Measurements from ENCODE around the gene KIAA1671.

KIAA1671 gene

GRCh38 chr22:24972369-24972768 lies 19.9 kb downstream of the KIAA1671 start:
- no peaks in the 10 kb centered on the region for H3F3A ChIP-seq (ENCODE audit: insufficient read depth)
- H3K9me3 ChIP-seq (ENCODE audit: insufficient read depth, low read length), result no peaks in the 10 kb centered on the region
- no peaks in the 10 kb centered on the region for H4K20me1 ChIP-seq (ENCODE audit: low read depth, low read length)
- no peak overlapping the region for H3K4me3 ChIP-seq (ENCODE audit: insufficient read depth, low read length, poor library complexity, severe bottlenecking)
- H3K27me3 ChIP-seq (ENCODE audit: low read length), result 0 out of 2 replicates have a peak, but pooled peaks cover 3% of the 10 kb centered on the region
- no peaks in the 10 kb centered on the region for H3K36me3 ChIP-seq (ENCODE audit: low read length)
- no peak overlapping the region for H3K9ac ChIP-seq (ENCODE audit: low read length)
- H3K27ac ChIP-seq (ENCODE audit: low read depth, low read length), result no peak overlapping the region
- H3K4me2 ChIP-seq (ENCODE audit: low read depth, low read length, poor library complexity, severe bottlenecking), result no peak overlapping the region
- H3K9me2 ChIP-seq (replicated peaks; ENCODE audit: insufficient read depth, low read length), result no peaks in the 10 kb centered on the region
- no peak overlapping the region for H2AFZ ChIP-seq (ENCODE audit: low read depth, low read length, severe bottlenecking)
- H3K79me2 ChIP-seq (ENCODE audit: insufficient read depth, low read length), result no peaks in the 10 kb centered on the region
- TF ChIP-seq CTCF (IDR thresholded peaks at IDR 0.05; ENCODE audit: insufficient read depth, low read length, poor library complexity, severe bottlenecking) (no peak), EZH2phosphoT487 (conservative IDR thresholded peaks at IDR 0.05; ENCODE audit: low read length) (no peak)

GRCh38 chr22:24973872-24974271 lies 21.4 kb downstream of the KIAA1671 start:
- Histone ChIP-seq H3K27ac (ENCODE audit: low read depth, low read length) (no peak overlapping the region), H3K36me3 (ENCODE audit: low read length) (no peaks in the 10 kb centered on the region), H3K9me3 (ENCODE audit: insufficient read depth, low read length) (no peaks in the 10 kb centered on the region), H2AFZ (ENCODE audit: low read depth, low read length, severe bottlenecking) (no peak overlapping the region), H3K79me2 (ENCODE audit: insufficient read depth, low read length) (no peaks in the 10 kb centered on the region), H3K27me3 (ENCODE audit: low read length) (0 out of 2 replicates have a peak, but pooled peaks cover 3% of the 10 kb centered on the region), H4K20me1 (ENCODE audit: low read depth, low read length) (no peaks in the 10 kb centered on the region), H3K9ac (ENCODE audit: low read length) (no peak overlapping the region), H3K9me2 (replicated peaks; ENCODE audit: insufficient read depth, low read length) (no peaks in the 10 kb centered on the region), H3F3A (ENCODE audit: insufficient read depth) (no peaks in the 10 kb centered on the region), H3K4me3 (ENCODE audit: insufficient read depth, low read length, poor library complexity, severe bottlenecking) (no peak overlapping the region), H3K4me2 (ENCODE audit: low read depth, low read length, poor library complexity, severe bottlenecking) (no peak overlapping the region)
- TF ChIP-seq CTCF (IDR thresholded peaks at IDR 0.05; ENCODE audit: insufficient read depth, low read length, poor library complexity, severe bottlenecking), result no peak
- TF ChIP-seq EZH2phosphoT487 (conservative IDR thresholded peaks at IDR 0.05; ENCODE audit: low read length), result no peak

GRCh38 chr22:24975125-24975640 lies 22.7 kb downstream of the KIAA1671 start:
- TF ChIP-seq EZH2phosphoT487 (conservative IDR thresholded peaks at IDR 0.05; ENCODE audit: low read length), result no peak
- no peak for TF ChIP-seq CTCF (IDR thresholded peaks at IDR 0.05; ENCODE audit: insufficient read depth, low read length, poor library complexity, severe bottlenecking)
- no peaks in the 10 kb centered on the region for H3K79me2 ChIP-seq (ENCODE audit: insufficient read depth, low read length)
- H2AFZ ChIP-seq (ENCODE audit: low read depth, low read length, severe bottlenecking), result no peak overlapping the region
- no peaks in the 10 kb centered on the region for H3K9me2 ChIP-seq (replicated peaks; ENCODE audit: insufficient read depth, low read length)
- H4K20me1 ChIP-seq (ENCODE audit: low read depth, low read length), result no peaks in the 10 kb centered on the region
- H3K4me3 ChIP-seq (ENCODE audit: insufficient read depth, low read length, poor library complexity, severe bottlenecking), result no peak overlapping the region
- H3F3A ChIP-seq (ENCODE audit: insufficient read depth), result no peaks in the 10 kb centered on the region
- 0 out of 2 replicates have a peak, but pooled peaks cover 3% of the 10 kb centered on the region for H3K27me3 ChIP-seq (ENCODE audit: low read length)
- H3K9ac ChIP-seq (ENCODE audit: low read length), result no peak overlapping the region
- H3K4me2 ChIP-seq (ENCODE audit: low read depth, low read length, poor library complexity, severe bottlenecking), result no peak overlapping the region
- no peak overlapping the region for H3K27ac ChIP-seq (ENCODE audit: low read depth, low read length)
- H3K36me3 ChIP-seq (ENCODE audit: low read length), result no peaks in the 10 kb centered on the region
- no peaks in the 10 kb centered on the region for H3K9me3 ChIP-seq (ENCODE audit: insufficient read depth, low read length)

Measured in SU-DHL-6 (cell line).